Endothelial cell of umbilical vein (primary cell): ENCODE data around the gene OPA3.

Experiments used
- EZH2 ChIP-seq: IDR thresholded peaks from 2 replicates; pipeline ENCODE4 v1.6.1; 2012; ENCODE audit warnings: borderline replicate concordance, low read depth, mild to moderate bottlenecking, moderate library complexity, low read length, inconsistent platforms; ENCODE audit not compliant: severe bottlenecking
- FOS ChIP-seq: IDR thresholded peaks from 2 replicates; pipeline ENCODE4 v1.6.1; 2011; ENCODE audit warnings: mild to moderate bottlenecking, low read length, moderate library complexity, borderline replicate concordance; ENCODE audit not compliant: insufficient read depth
- MAX ChIP-seq: IDR thresholded peaks from 2 replicates; pipeline ENCODE4 v1.6.1; 2011; ENCODE audit not compliant: insufficient read depth, insufficient read length
- POLR2A ChIP-seq: IDR thresholded peaks from 2 replicates; pipeline ENCODE4 v1.6.1; 2012; ENCODE audit warnings: low read depth, mild to moderate bottlenecking, control low read depth, low read length
- POLR2AphosphoS5 ChIP-seq: IDR thresholded peaks from 2 replicates; pipeline ENCODE4 v1.6.1; 2012; ENCODE audit warnings: low read depth, mild to moderate bottlenecking, control low read depth, low read length, moderate library complexity; ENCODE audit not compliant: insufficient read depth
- TF ChIP-seq, protein P1 (sequence below), 2 donors: IDR thresholded peaks; 1 replicate in 1 of 2; 2 replicates in 1 of 2; pipeline ENCODE4 v1.5.1; 2011; ENCODE audit warnings: low read length in 2 of 2, mild to moderate bottlenecking in 2 of 2, moderate library complexity in 2 of 2, control low read depth in 1 of 2, inconsistent platforms in 1 of 2, low read depth in 1 of 2; ENCODE audit not compliant: insufficient read depth in 1 of 2; ENCODE audit errors: extremely low read depth in 1 of 2

DNA sequence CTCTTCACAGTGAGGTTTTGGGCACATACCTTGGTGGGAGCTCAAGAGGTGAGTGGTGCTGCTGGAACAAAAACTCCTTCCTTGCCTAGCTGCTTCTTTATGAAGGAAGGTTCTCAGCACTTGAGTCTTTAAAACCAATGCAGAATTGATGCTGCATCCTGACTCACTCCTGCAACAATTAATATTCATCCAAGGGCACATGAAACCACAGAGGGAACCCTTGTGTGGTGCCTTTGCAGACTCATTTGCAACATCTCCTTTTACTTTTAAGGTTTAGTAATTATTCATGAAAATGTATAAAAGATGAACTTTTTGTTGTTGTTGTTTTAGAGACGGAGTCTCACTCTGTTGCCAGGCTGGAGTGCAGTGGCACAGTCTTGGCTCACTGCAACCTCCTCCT is 30.1 kb downstream of the OPA3 start:
- TF ChIP-seq, protein P1, sequence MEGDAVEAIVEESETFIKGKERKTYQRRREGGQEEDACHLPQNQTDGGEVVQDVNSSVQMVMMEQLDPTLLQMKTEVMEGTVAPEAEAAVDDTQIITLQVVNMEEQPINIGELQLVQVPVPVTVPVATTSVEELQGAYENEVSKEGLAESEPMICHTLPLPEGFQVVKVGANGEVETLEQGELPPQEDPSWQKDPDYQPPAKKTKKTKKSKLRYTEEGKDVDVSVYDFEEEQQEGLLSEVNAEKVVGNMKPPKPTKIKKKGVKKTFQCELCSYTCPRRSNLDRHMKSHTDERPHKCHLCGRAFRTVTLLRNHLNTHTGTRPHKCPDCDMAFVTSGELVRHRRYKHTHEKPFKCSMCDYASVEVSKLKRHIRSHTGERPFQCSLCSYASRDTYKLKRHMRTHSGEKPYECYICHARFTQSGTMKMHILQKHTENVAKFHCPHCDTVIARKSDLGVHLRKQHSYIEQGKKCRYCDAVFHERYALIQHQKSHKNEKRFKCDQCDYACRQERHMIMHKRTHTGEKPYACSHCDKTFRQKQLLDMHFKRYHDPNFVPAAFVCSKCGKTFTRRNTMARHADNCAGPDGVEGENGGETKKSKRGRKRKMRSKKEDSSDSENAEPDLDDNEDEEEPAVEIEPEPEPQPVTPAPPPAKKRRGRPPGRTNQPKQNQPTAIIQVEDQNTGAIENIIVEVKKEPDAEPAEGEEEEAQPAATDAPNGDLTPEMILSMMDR (IDR thresholded peaks at IDR 0.05; ENCODE audit: extremely low read depth in 1 of 2, insufficient read depth in 1 of 2, low read depth in 1 of 2, low read length in 2 of 2): no peak
- TF ChIP-seq MAX: no peak
- no peak for TF ChIP-seq POLR2A
- no peak for TF ChIP-seq EZH2
- no peak for TF ChIP-seq POLR2AphosphoS5
- TF ChIP-seq FOS: no peak
